H1 (cell line): Measurements from ENCODE around the gene SLC25A15. TPM values are rescaled to one million over a fixed set of nuclear protein-coding genes. Genes with fewer than 3 reads are reported as not detected.

Experiments
- CTCF ChIA-PET: fragments of 300-600 bp; sonication (Branson Sonifier 250); formaldehyde crosslinking; loops from one replicate; lab custom pipeline; 2021; ENCODE audit not compliant: partially characterized antibody; lab: Charles Lee
- POLR2A ChIA-PET: fragments of 300-600 bp; sonication (Branson Sonifier 250); formaldehyde crosslinking; loops from one replicate; lab custom pipeline; 2021; ENCODE audit warnings: inconsistent platforms; ENCODE audit not compliant: partially characterized antibody; lab: Charles Lee
- DNase-seq, 2 experiments: peaks; one replicate each; pipeline versions ENCODE4 v3.0.0 to v3.0.0-alpha.2; 2010 to 2022; ENCODE audit warnings: low spot score in 2 of 2, low read depth in 1 of 2, mixed read lengths in 1 of 2
- FAIRE-seq: peaks from 2 replicates; lab custom pipeline; 2011; peaks lifted over from hg19 to GRCh38; lab: Jason Lieb, UNC
- H2AFZ ChIP-seq: 2 replicates; pipeline ENCODE4 v1.8.1; 2012; ENCODE audit warnings: low read length, inconsistent platforms
- H2AK5ac ChIP-seq: 2 replicates; pipeline ENCODE4 v1.6.1; 2013; ENCODE audit warnings: low read depth, low read length
- H2BK120ac ChIP-seq: replicated peaks from 2 replicates; pipeline ENCODE3; 2013; ENCODE audit warnings: low read depth, low read length, inconsistent platforms
- H2BK12ac ChIP-seq: 2 replicates; pipeline ENCODE4 v1.6.1; 2013; ENCODE audit warnings: low read depth, low read length
- H2BK15ac ChIP-seq: 2 replicates; pipeline ENCODE4 v1.6.1; 2013; ENCODE audit warnings: low read length
- H2BK20ac ChIP-seq: 2 replicates; pipeline ENCODE4 v1.6.1; 2013; ENCODE audit warnings: low read length
- H2BK5ac ChIP-seq: 2 replicates; pipeline ENCODE4 v1.6.1; 2013; ENCODE audit warnings: low read depth, low read length
- H3K14ac ChIP-seq: 2 replicates; pipeline ENCODE4 v1.6.1; 2013; ENCODE audit warnings: inconsistent platforms; ENCODE audit not compliant: insufficient read length
- H3K18ac ChIP-seq: 2 replicates; pipeline ENCODE4 v1.6.1; 2013; ENCODE audit warnings: low read length; ENCODE audit errors: extremely low read depth
- H3K23ac ChIP-seq: 2 replicates; pipeline ENCODE4 v1.6.1; 2013; ENCODE audit warnings: inconsistent platforms; ENCODE audit not compliant: insufficient read length
- H3K23me2 ChIP-seq: 2 replicates; pipeline ENCODE4 v1.6.1; 2013; ENCODE audit warnings: low read depth, low read length
- H3K27ac ChIP-seq: 2 replicates; pipeline ENCODE4 v1.6.1; 2011; ENCODE audit warnings: low read depth, low read length, inconsistent platforms
- H3K27me3 ChIP-seq, 4 experiments: replicated peaks in 1 of 4; 1 replicate in 1 of 4; 2 replicates in 3 of 4; pipeline versions ENCODE4 v1.6.1 to v1.8.1; 2011 to 2013; ENCODE audit warnings: low read length in 3 of 4, mild to moderate bottlenecking in 3 of 4, inconsistent platforms in 2 of 4, mixed read lengths in 2 of 4, moderate library complexity in 1 of 4; ENCODE audit not compliant: control insufficient read depth in 3 of 4, insufficient read depth in 3 of 4; ENCODE audit errors: extremely low read depth in 1 of 4
- H3K36me3 ChIP-seq, 4 experiments: 2 replicates each; pipeline versions ENCODE4 v1.6.1 to v1.8.1; 2011 to 2013; ENCODE audit warnings: mild to moderate bottlenecking in 4 of 4, low read length in 3 of 4, moderate library complexity in 2 of 4, control low read depth in 1 of 4, inconsistent platforms in 1 of 4; ENCODE audit not compliant: insufficient read depth in 4 of 4, control insufficient read depth in 2 of 4
- H3K4ac ChIP-seq: replicated peaks from 2 replicates; pipeline ENCODE3; 2013; ENCODE audit warnings: low read length, low read depth, mixed read lengths, inconsistent platforms; ENCODE audit not compliant: insufficient read length
- H3K4me1 ChIP-seq, 4 experiments: replicated peaks in 1 of 4; 1 replicate in 1 of 4; 2 replicates in 3 of 4; pipeline versions ENCODE4 v1.6.1 to v1.8.1; 2011 to 2013; ENCODE audit warnings: low read length in 3 of 4, inconsistent platforms in 2 of 4, mixed read lengths in 1 of 4; ENCODE audit not compliant: insufficient read depth in 4 of 4, control insufficient read depth in 3 of 4
- H3K4me2 ChIP-seq, 2 experiments: 2 replicates each; pipeline versions ENCODE4 v1.6.1 to v1.8.1; 2011 to 2013; ENCODE audit warnings: low read depth in 2 of 2, low read length in 2 of 2, control low read depth in 1 of 2, inconsistent platforms in 1 of 2, mild to moderate bottlenecking in 1 of 2; ENCODE audit not compliant: insufficient read depth in 1 of 2
- H3K4me3 ChIP-seq, 4 experiments: fragments of 200-600, 300-600 bp in 1 of 4; sonication (generic), shearing (Covaris generic), sonication (Bioruptor Twin) in 1 of 4; 2 replicates each; pipeline versions ENCODE4 v1.5.1 to v1.8.1; 2011 to 2016; ENCODE audit warnings: low read length in 4 of 4, low read depth in 3 of 4, control low read depth in 2 of 4, inconsistent platforms in 2 of 4, mild to moderate bottlenecking in 2 of 4, mixed read lengths in 1 of 4, moderate library complexity in 1 of 4; ENCODE audit not compliant: insufficient read depth in 2 of 4; ENCODE audit errors: extremely low read depth in 1 of 4
- H3K56ac ChIP-seq: replicated peaks from 2 replicates; pipeline ENCODE3; 2013; ENCODE audit warnings: low read depth, mild to moderate bottlenecking, mixed read lengths, low read length, inconsistent platforms; ENCODE audit not compliant: insufficient read length
- H3K79me1 ChIP-seq: 2 replicates; pipeline ENCODE4 v1.6.1; 2013; ENCODE audit warnings: low read depth, low read length, control low read depth
- H3K79me2 ChIP-seq, 2 experiments: 2 replicates each; pipeline versions ENCODE4 v1.6.1 to v1.8.1; 2012 to 2013; ENCODE audit warnings: low read length in 2 of 2, mild to moderate bottlenecking in 2 of 2, inconsistent platforms in 1 of 2; ENCODE audit not compliant: insufficient read depth in 2 of 2, control insufficient read depth in 1 of 2
- H3K9ac ChIP-seq, 4 experiments: replicated peaks in 1 of 4; 1 replicate in 1 of 4; 2 replicates in 3 of 4; pipeline versions ENCODE4 v1.6.1 to v1.8.1; 2011 to 2013; ENCODE audit warnings: low read depth in 3 of 4, low read length in 3 of 4, control low read depth in 2 of 4, mild to moderate bottlenecking in 2 of 4, moderate library complexity in 2 of 4, inconsistent platforms in 1 of 4; ENCODE audit errors: extremely low read depth in 1 of 4
- H3K9me3 ChIP-seq, 2 experiments: 2 replicates each; pipeline versions ENCODE4 v1.6.1 to v1.8.1; 2012 to 2013; ENCODE audit warnings: mild to moderate bottlenecking in 2 of 2, moderate library complexity in 2 of 2, control low read depth in 1 of 2, inconsistent platforms in 1 of 2, low read depth in 1 of 2, low read length in 1 of 2, mixed read lengths in 1 of 2; ENCODE audit not compliant: insufficient read depth in 2 of 2
- H4K20me1 ChIP-seq, 2 experiments: replicated peaks in 1 of 2; 2 replicates each; pipeline versions ENCODE3 to v1.8.1; 2011 to 2013; ENCODE audit warnings: inconsistent platforms in 2 of 2, low read length in 2 of 2, mild to moderate bottlenecking in 1 of 2; ENCODE audit not compliant: insufficient read depth in 2 of 2, control insufficient read depth in 1 of 2
- H4K5ac ChIP-seq: 2 replicates; pipeline ENCODE4 v1.6.1; 2013; ENCODE audit warnings: low read length, low read depth, mixed read lengths, inconsistent platforms; ENCODE audit not compliant: insufficient read length
- H4K8ac ChIP-seq: 2 replicates; pipeline ENCODE4 v1.8.0; 2013; ENCODE audit warnings: mild to moderate bottlenecking, moderate library complexity, low read length, inconsistent platforms; ENCODE audit not compliant: insufficient read depth; ENCODE audit errors: extremely low read depth
- H4K91ac ChIP-seq: replicated peaks from 2 replicates; pipeline ENCODE3; 2013; ENCODE audit warnings: low read length, mixed read lengths, inconsistent platforms; ENCODE audit not compliant: insufficient read length
- BRCA1 ChIP-seq: IDR thresholded peaks from 2 replicates; pipeline ENCODE4 v1.6.1; 2012; ENCODE audit warnings: low read depth, low read length, improper control_type of control experiment
- CBX8 ChIP-seq: fragments of 300-800, 300-1000 bp; sonication (generic); IDR thresholded peaks from 2 replicates; pipeline ENCODE4 v1.7.1; 2016; ENCODE audit warnings: low read depth, low read length, borderline replicate concordance
- GTF2F1 ChIP-seq: IDR thresholded peaks from 2 replicates; pipeline ENCODE4 v1.6.1; 2012; ENCODE audit warnings: low read depth, low read length, improper control_type of control experiment, borderline replicate concordance
- MAFK ChIP-seq: IDR thresholded peaks from 2 replicates; pipeline ENCODE4 v1.6.1; 2012; ENCODE audit warnings: low read depth, mild to moderate bottlenecking, improper control_type of control experiment, low read length
- SIN3A ChIP-seq, 2 experiments: IDR thresholded peaks in 1 of 2; conservative IDR thresholded peaks in 1 of 2; 2 replicates each; pipeline ENCODE4 v1.6.1; 2011 to 2012; ENCODE audit warnings: low read length in 2 of 2, improper control_type of control experiment in 1 of 2, low read depth in 1 of 2, mild to moderate bottlenecking in 1 of 2
- whole genome bisulfite sequencing, 2 experiments: shearing (Covaris generic) in 1 of 2; methylation state at CpG; one replicate each; pipeline versions ENCODE4 v1.1.6 to v1.1.7; 2013 to 2015; ENCODE audit warnings: low lambda C conversion rate in 2 of 2, mixed read lengths in 2 of 2, inconsistent platforms in 1 of 2, low coverage in 1 of 2, missing lambda C conversion rate in 1 of 2; ENCODE audit not compliant: insufficient replicate concordance in 2 of 2, insufficient coverage in 1 of 2, insufficient read length in 1 of 2; ENCODE audit errors: extremely low coverage in 1 of 2, missing lambda C conversion rate in 1 of 2; 5-methylcytosine and 5-hydroxymethylcytosine counted together
- polyA plus RNA-seq, 7 experiments: library from polyadenylated mRNA; depleted of rRNA in 3 of 7; stranded (reverse) in 5 of 7; unstranded in 2 of 7; fragments of >200 nt in 5 of 7; fragments of 200-250 nt in 2 of 7; gene quantifications; 1 replicate in 5 of 7; 2 replicates in 1 of 7; 4 replicates in 1 of 7; pipeline versions ENCODE4 v1.2.1 to v1.2.3, GENCODE V29; 2011 to 2013; ENCODE audit warnings: missing spikeins in 2 of 7, mixed read lengths in 2 of 7
- total RNA-seq: library from RNA; stranded (reverse); fragmentation: NEBNext Ultra II Directional; extraction: Animal tissue kit (Norgen Biotek cat#: 25700); gene quantifications from 2 replicates; pipeline ENCODE4 v1.2.1, GENCODE V29; 2021
- TF ChIP-seq, protein P1 (sequence below): IDR thresholded peaks from 2 replicates; pipeline ENCODE4 v1.6.1; 2011; ENCODE audit warnings: low read depth, mild to moderate bottlenecking, low read length; ENCODE audit not compliant: insufficient read depth

Gene SLC25A15
- total and polyA plus RNA-seq, 2 of the 8 experiments (the other 6 are each of a cell fraction or from before 2014, with no cell fraction given) = 12.4 to 23.4 TPM

DNA sequence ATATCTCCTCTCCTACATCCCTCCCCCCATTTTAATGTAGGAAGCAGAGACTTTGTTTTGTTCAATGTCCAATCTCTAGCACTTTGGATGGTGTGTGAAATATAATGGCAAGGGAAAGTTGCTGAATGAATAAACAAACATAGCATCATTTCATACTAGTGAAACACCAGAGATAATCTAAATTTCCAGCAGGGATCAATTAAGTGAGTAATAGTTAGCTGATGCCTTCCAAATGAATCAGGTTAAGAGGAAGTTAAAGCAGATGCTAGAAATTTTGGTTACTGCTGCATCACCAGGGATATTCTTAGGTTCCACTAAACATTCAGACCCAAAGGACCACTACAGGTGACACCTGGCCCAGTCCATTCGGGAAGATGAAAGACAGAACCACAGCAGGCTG is 26.6 kb upstream of the SLC25A15 start:
- Histone ChIP-seq H3K4me2 (no peak overlapping the region), H2AK5ac (no peak overlapping the region), H2BK120ac (no peak overlapping the region), H3K27me3 (no peaks in the 10 kb centered on the region), H4K8ac (no peak overlapping the region; the same call in 1 of the 2 replicates), H3K9me3 (no peaks in the 10 kb centered on the region), H2BK20ac (no peak overlapping the region), H3K23ac (no peak overlapping the region), H3K14ac (no peak overlapping the region), H3K4me1 (no peaks in the 10 kb centered on the region), H3K4me3 (no peak overlapping the region), H2BK12ac (no peak overlapping the region), H3K79me1 (peaks cover 2% of the 10 kb centered on the region; the same call in 1 of the 2 replicates), H3K9ac (no peak overlapping the region), H3K56ac (no peak overlapping the region), H2AFZ (no peak overlapping the region), H4K91ac (no peak overlapping the region), H2BK5ac (no peak overlapping the region), H3K23me2 (no peaks in the 10 kb centered on the region; the same call in 1 of the 2 replicates), H3K18ac (no peak overlapping the region), H3K4ac (no peak overlapping the region), H3K27ac (no peak overlapping the region), H4K5ac (no peak overlapping the region), H3K79me2 (peaks cover 0 to 2% of the 10 kb centered on the region in 2 experiments; a peak in 1 of 4 replicates), H3K36me3 (peaks cover 0 to 18% (median 1%) of the 10 kb centered on the region in 4 experiments; a peak in 4 of 8 replicates), H4K20me1 (peaks cover 0 to 2% of the 10 kb centered on the region in 2 experiments), H2BK15ac (no peak overlapping the region)
- TF ChIP-seq BRCA1 = no peak
- no peak for TF ChIP-seq SIN3A (conservative IDR thresholded peaks at IDR 0.05 in 1 of 2, IDR thresholded peaks at IDR 0.05 in 1 of 2; ENCODE audit: low read depth in 1 of 2, low read length in 2 of 2)
- TF ChIP-seq MAFK = no peak
- no peak for TF ChIP-seq GTF2F1
- TF ChIP-seq, protein P1, sequence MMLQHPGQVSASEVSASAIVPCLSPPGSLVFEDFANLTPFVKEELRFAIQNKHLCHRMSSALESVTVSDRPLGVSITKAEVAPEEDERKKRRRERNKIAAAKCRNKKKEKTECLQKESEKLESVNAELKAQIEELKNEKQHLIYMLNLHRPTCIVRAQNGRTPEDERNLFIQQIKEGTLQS = no peak
- no peak for TF ChIP-seq CBX8
- DNase-seq (no peak), FAIRE-seq (no peak)
- WGBS, 2 experiments = 89% methylated on average over 1 of the region's 1 CpG; no CpG with 5 or more reads in 1 of the 2 experiments
- CTCF ChIA-PET = interaction anchor here (1.2 kb wide), 2 partner anchors 14 to 35 kb away, joined by 3 to 4 read pairs; no protein-coding TSS in a partner anchor
- POLR2A ChIA-PET = no interaction called here
